ENCODE results near the gene ARFGEF2. TPM values are rescaled to one million over a fixed set of nuclear protein-coding genes. Genes with fewer than 3 reads are reported as not detected.

The ARFGEF2 gene
- total RNA-seq, 4 donors from 2014 or later: 23.7 to 37.0 (median 28.1) TPM

DNA sequence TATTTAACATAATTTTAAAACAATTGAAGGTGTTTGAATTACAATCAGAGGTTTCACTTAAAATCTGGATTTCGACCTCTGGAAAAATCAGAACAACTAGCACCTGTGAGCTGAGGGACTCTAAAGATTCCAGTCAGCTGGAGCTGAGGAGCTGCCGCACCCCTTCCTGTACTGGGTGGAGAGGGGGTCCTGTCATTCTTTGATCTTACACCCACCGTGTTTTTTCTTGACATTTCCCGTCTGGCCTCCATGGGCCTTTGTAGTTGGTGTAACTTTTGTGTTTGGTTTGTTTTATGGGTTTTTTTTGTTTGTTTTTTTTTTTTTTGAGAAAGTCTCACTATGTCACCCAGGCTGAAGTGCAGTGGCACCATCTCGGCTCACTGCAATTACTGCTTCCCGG lies 17.2 kb downstream of the ARFGEF2 start:
- Histone ChIP-seq H3K9me3 (no peaks in the 10 kb centered on the region), H3K36me3 (peaks cover 0 to 40% (median 0%) of the 10 kb centered on the region in 3 donors), H3K4me3 (no peak overlapping the region), H3K4me1 (peaks cover 0 to 3% (median 0%) of the 10 kb centered on the region in 3 donors), H3K27ac (no peak overlapping the region), H3K27me3 (no peaks in the 10 kb centered on the region)
- intact Hi-C loops (cut with DNase I): no loop called here
- DNase-seq: no peak
- WGBS, 2 donors: 72 to 87% methylated on average over 5 to 6 of the region's 6 CpGs
- TF ChIP-seq POLR2A (IDR thresholded peaks at IDR 0.05): no peak
- TF ChIP-seq CTCF (IDR thresholded peaks at IDR 0.05): no peak

GRCh38 chr20:48940170-48940569 lies 18.7 kb downstream of the ARFGEF2 start:
- DNase-seq: no peak
- intact Hi-C loops (cut with DNase I): no loop called here
- no peak overlapping the region for H3K4me3 ChIP-seq
- H3K27ac ChIP-seq: no peak overlapping the region
- peaks cover 0 to 55% (median 0%) of the 10 kb centered on the region in 3 donors for H3K36me3 ChIP-seq
- TF ChIP-seq CTCF (IDR thresholded peaks at IDR 0.05) (no peak), POLR2A (IDR thresholded peaks at IDR 0.05) (no peak)
- H3K4me1 ChIP-seq: peaks cover 0 to 9% (median 0%) of the 10 kb centered on the region in 3 donors
- H3K27me3 ChIP-seq: no peaks in the 10 kb centered on the region
- H3K9me3 ChIP-seq: no peaks in the 10 kb centered on the region
- 45 to 80% methylated on average over 2 of the region's 2 CpGs for WGBS, 2 donors

DNA sequence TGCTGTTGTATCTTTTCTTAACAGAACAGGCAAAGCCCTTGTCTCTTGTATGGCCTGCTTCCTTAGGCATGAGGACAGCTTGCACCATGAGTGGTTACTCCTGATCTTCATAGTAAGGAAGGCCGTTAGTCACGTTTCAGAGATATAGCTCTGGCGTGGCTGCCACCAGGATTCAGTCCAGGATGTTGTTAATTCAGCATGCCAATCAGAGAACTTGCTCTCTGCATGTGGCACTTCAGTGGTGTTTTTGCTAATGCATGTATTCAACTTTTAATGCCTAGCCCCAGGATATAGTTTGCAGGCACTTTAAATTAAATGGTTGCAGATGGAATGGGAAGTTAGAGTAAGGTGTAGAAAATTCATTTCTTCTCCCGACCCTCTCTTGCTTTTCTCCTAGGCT lies 20.0 kb downstream of the ARFGEF2 start:
- Histone ChIP-seq H3K27me3 (no peaks in the 10 kb centered on the region), H3K9me3 (no peaks in the 10 kb centered on the region), H3K4me1 (peaks cover 0 to 22% (median 2%) of the 10 kb centered on the region in 3 donors), H3K4me3 (no peak overlapping the region), H3K27ac (no peak overlapping the region), H3K36me3 (peaks cover 0 to 65% (median 0%) of the 10 kb centered on the region in 3 donors)
- TF ChIP-seq POLR2A (IDR thresholded peaks at IDR 0.05) (no peak), CTCF (IDR thresholded peaks at IDR 0.05) (no peak)
- no peak for DNase-seq
- intact Hi-C loops (cut with DNase I): no loop called here
- WGBS, 2 donors: 58 to 75% methylated on average over 4 of the region's 4 CpGs

- peaks cover 0 to 25% (median 2%) of the 10 kb centered on the region in 3 donors for H3K4me1 ChIP-seq
- no peaks in the 10 kb centered on the region for H3K27me3 ChIP-seq
- H3K36me3 ChIP-seq: peaks cover 0 to 70% (median 0%) of the 10 kb centered on the region in 3 donors
- no peak overlapping the region for H3K27ac ChIP-seq
- no peak for DNase-seq
- intact Hi-C loops (cut with DNase I): no loop called here
- WGBS, 2 donors: 54 to 75% methylated on average over 2 of the region's 2 CpGs
- TF ChIP-seq POLR2A (IDR thresholded peaks at IDR 0.05): no peak
- H3K4me3 ChIP-seq: no peak overlapping the region
- H3K9me3 ChIP-seq: no peaks in the 10 kb centered on the region
Observed at GRCh38 chr20:48942730-48943129, 21.2 kb downstream of the ARFGEF2 start.

DNA sequence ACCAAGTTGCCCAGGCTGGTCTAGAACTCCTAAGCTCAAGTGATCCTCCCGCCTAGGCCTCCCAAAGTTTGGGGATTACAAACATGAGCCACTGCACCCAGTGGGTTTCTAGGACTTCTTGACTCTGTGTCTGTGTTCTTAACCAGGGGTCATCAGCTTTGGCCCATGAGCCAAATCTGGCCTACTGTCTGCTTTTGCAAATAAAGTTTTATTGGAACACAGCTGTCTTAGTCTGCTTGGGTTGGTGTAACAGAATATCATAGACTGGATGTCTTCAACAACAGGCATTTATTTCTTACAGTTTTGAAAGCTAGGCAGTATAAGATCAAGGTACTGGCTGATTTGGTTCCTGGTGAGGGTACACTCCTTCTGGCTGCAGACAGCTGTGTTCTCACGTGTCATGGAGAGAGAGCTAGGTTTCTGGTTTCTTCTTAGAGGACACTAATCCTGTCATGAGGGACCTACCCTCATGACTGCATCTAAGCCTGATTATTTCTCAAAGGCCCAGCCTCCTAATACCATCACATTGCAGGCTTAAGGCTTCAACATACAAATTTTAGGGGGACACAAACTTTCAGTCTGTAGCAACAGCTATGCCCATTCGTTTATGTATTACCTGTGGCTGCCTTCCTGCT lies 23.3 kb downstream of the ARFGEF2 start:
- Histone ChIP-seq H3K9me3 (no peaks in the 10 kb centered on the region), H3K27me3 (no peaks in the 10 kb centered on the region), H3K4me1 (peaks cover 0 to 25% (median 2%) of the 10 kb centered on the region in 3 donors), H3K4me3 (no peak overlapping the region), H3K36me3 (peaks cover 0 to 90% (median 8%) of the 10 kb centered on the region in 3 donors), H3K27ac (no peak overlapping the region)
- no peak for DNase-seq
- no peak for TF ChIP-seq CTCF (IDR thresholded peaks at IDR 0.05)
- TF ChIP-seq POLR2A (IDR thresholded peaks at IDR 0.05): no peak
- WGBS, 2 donors: 92% methylated on average over 3 of the region's 3 CpGs
- intact Hi-C loops (cut with DNase I): no loop called here
